Gastroesophageal sphincter (tissue), 3 donors: ENCODE measurements around the gene TMEFF2.

Experiments used
- EP300 ChIP-seq: sonication (generic); formaldehyde crosslinking; IDR thresholded peaks from one replicate; pipeline ENCODE4 v1.6.1; 2017; ENCODE audit warnings: antibody characterized with exemption, mild to moderate bottlenecking
- POLR2A ChIP-seq, 2 donors: fragments of 450-650 bp; IDR thresholded peaks; one replicate each; pipeline ENCODE4 v1.6.1; 2017; ENCODE audit warnings: antibody characterized with exemption in 2 of 2, mild to moderate bottlenecking in 2 of 2, moderate library complexity in 1 of 2
- TF ChIP-seq, protein P1 (sequence below), 4 experiments: fragments of 200-600 bp in 2 of 4; fragments of 450-650 bp in 2 of 4; sonication (generic) in 1 of 4; IDR thresholded peaks; one replicate each; pipeline ENCODE4 v1.5.1; 2017 to 2019; ENCODE audit warnings: antibody characterized with exemption in 4 of 4, mild to moderate bottlenecking in 2 of 4, moderate library complexity in 2 of 4

DNA sequence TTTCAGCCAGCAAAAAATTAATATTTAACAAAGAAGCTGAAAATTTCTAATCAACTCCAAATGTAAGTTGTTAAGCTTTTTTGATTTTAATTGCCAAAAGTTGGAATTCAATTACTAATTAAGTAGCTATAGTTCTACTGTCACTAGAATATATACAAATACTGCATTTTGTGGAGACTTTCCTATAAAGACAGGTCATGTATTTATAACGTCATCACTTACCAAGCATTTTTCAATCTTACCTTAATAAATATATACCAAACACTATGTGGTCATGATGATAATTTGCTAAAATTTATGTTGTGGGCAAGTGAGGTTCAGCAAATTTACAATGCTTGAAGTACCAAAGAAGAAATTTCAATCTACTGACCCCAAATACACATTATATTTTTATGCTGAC lies 24.2 kb upstream of the TMEFF2 start:
- TF ChIP-seq, protein P1, sequence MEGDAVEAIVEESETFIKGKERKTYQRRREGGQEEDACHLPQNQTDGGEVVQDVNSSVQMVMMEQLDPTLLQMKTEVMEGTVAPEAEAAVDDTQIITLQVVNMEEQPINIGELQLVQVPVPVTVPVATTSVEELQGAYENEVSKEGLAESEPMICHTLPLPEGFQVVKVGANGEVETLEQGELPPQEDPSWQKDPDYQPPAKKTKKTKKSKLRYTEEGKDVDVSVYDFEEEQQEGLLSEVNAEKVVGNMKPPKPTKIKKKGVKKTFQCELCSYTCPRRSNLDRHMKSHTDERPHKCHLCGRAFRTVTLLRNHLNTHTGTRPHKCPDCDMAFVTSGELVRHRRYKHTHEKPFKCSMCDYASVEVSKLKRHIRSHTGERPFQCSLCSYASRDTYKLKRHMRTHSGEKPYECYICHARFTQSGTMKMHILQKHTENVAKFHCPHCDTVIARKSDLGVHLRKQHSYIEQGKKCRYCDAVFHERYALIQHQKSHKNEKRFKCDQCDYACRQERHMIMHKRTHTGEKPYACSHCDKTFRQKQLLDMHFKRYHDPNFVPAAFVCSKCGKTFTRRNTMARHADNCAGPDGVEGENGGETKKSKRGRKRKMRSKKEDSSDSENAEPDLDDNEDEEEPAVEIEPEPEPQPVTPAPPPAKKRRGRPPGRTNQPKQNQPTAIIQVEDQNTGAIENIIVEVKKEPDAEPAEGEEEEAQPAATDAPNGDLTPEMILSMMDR (IDR thresholded peaks at IDR 0.05), result no peak
- TF ChIP-seq POLR2A (IDR thresholded peaks at IDR 0.05) (no peak), EP300 (no peak)
